Measurements from ENCODE around the gene NPBWR2.

DNA sequence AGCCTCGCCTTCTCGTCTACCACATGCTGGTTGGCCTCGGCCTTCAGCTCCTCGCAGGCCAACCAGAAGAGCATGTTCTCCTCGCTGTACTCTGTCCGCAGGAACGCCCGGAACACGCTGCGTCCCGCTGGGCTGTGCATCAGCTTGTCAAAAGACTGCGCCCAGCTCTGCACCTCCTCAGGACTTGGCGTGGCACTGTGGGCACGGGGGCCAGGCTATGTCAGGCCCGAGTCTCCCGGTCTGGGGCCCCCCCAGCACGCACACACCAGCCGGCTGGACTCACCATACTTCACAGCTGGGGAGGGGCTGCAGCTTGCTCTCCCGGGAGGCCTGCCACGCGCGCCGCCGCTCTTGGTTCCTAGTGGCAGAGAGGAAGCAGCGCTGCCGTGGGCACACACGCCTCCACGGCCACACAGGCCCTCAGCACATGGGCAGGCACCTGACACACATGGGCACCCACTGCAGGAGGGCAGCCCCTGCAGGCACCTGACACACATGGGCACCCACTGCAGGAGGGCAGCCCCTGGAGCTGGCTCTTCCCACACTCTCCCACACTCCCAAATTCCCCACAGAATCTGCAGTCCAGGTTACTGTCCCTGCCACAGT is 33.1 kb downstream of the NPBWR2 start:
- TF ChIP-seq EP300 (IDR thresholded peaks at IDR 0.05) (no peak), POLR2A (IDR thresholded peaks at IDR 0.05) (no peak)
- TF ChIP-seq, protein P1, sequence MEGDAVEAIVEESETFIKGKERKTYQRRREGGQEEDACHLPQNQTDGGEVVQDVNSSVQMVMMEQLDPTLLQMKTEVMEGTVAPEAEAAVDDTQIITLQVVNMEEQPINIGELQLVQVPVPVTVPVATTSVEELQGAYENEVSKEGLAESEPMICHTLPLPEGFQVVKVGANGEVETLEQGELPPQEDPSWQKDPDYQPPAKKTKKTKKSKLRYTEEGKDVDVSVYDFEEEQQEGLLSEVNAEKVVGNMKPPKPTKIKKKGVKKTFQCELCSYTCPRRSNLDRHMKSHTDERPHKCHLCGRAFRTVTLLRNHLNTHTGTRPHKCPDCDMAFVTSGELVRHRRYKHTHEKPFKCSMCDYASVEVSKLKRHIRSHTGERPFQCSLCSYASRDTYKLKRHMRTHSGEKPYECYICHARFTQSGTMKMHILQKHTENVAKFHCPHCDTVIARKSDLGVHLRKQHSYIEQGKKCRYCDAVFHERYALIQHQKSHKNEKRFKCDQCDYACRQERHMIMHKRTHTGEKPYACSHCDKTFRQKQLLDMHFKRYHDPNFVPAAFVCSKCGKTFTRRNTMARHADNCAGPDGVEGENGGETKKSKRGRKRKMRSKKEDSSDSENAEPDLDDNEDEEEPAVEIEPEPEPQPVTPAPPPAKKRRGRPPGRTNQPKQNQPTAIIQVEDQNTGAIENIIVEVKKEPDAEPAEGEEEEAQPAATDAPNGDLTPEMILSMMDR (IDR thresholded peaks at IDR 0.05), result no peak
